ENCODE measurements around the gene PDIK1L. TPM values are rescaled to one million over a fixed set of nuclear protein-coding genes. Genes with fewer than 3 reads are reported as not detected.
A peak's percentile ranks its signal among the peaks of the same experiment; 100 is the strongest.
"Not testable (repeated sequence)": the region's sequence is repeated elsewhere in the genome, so short reads cannot be mapped to it uniquely, and the experiment has no call there.

PDIK1L gene
- total RNA-seq, 1 donor from 2014 or later, result 22.8 TPM

DNA sequence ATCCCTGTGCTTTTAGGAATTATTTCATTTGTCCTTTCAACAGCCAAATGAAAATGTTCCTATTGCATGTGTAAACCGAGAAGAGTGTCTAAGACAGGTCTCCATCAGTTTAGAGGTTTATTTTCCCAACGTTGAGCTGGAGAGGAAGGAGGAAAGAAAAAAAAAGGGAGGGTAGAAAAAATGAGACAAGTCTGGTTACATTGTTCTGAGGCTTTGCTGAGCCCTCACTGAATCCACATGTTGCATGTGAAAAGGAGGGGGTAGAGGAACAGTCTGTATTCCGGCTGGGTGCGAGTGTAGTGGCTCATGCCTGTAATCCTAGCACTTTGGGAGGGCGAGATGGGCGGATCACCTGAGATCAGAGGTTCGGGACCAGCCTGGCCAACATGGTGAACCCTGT lies 19.2 kb upstream of the PDIK1L start:
- Mint-ChIP-seq H3K4me1 (peaks cover 41% of the 10 kb centered on the region), H3K27ac (ENCODE audit: unreplicated experiment) (no peak overlapping the region), H3K27me3 (ENCODE audit: low read depth) (no peaks in the 10 kb centered on the region), H3K36me3 (ENCODE audit: low read depth) (no peaks in the 10 kb centered on the region), H3K9me3 (peaks cover 3% of the 10 kb centered on the region), H3K4me3 (no peak overlapping the region)
- DNase-seq (ENCODE audit: low read depth, low spot score), result no peak
- TF ChIP-seq, protein P1, sequence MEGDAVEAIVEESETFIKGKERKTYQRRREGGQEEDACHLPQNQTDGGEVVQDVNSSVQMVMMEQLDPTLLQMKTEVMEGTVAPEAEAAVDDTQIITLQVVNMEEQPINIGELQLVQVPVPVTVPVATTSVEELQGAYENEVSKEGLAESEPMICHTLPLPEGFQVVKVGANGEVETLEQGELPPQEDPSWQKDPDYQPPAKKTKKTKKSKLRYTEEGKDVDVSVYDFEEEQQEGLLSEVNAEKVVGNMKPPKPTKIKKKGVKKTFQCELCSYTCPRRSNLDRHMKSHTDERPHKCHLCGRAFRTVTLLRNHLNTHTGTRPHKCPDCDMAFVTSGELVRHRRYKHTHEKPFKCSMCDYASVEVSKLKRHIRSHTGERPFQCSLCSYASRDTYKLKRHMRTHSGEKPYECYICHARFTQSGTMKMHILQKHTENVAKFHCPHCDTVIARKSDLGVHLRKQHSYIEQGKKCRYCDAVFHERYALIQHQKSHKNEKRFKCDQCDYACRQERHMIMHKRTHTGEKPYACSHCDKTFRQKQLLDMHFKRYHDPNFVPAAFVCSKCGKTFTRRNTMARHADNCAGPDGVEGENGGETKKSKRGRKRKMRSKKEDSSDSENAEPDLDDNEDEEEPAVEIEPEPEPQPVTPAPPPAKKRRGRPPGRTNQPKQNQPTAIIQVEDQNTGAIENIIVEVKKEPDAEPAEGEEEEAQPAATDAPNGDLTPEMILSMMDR (conservative IDR thresholded peaks at IDR 0.05), result no peak

- not testable (repeated sequence) for H3K27ac Mint-ChIP-seq (ENCODE audit: unreplicated experiment); DNase-seq (ENCODE audit: low read depth, low spot score); H3K4me3 Mint-ChIP-seq; H3K27me3 Mint-ChIP-seq (ENCODE audit: low read depth); H3K36me3 Mint-ChIP-seq (ENCODE audit: low read depth); H3K9me3 Mint-ChIP-seq
- peaks cover 41% of the 10 kb centered on the region for H3K4me1 Mint-ChIP-seq
Observed at GRCh38 chr1:26093569-26093968, 18.1 kb upstream of the PDIK1L start.

- no peak overlapping the region for H3K27ac Mint-ChIP-seq (ENCODE audit: unreplicated experiment)
- H3K4me1 Mint-ChIP-seq, result peaks cover 41% of the 10 kb centered on the region
- TF ChIP-seq, protein P1 (conservative IDR thresholded peaks at IDR 0.05), result no peak
- H3K9me3 Mint-ChIP-seq, result peaks cover 3% of the 10 kb centered on the region
- H3K36me3 Mint-ChIP-seq (ENCODE audit: low read depth), result no peaks in the 10 kb centered on the region
- H3K4me3 Mint-ChIP-seq, result no peak overlapping the region
- no peak for DNase-seq (ENCODE audit: low read depth, low spot score)
- H3K27me3 Mint-ChIP-seq (ENCODE audit: low read depth), result no peaks in the 10 kb centered on the region
Observed at GRCh38 chr1:26094076-26094669, 17.5 kb upstream of the PDIK1L start.

GRCh38 chr1:26094677-26095383 lies 16.8 kb upstream of the PDIK1L start:
- Mint-ChIP-seq H3K27me3 (ENCODE audit: low read depth) (no peaks in the 10 kb centered on the region), H3K9me3 (peaks cover 3% of the 10 kb centered on the region), H3K27ac (ENCODE audit: unreplicated experiment) (peak overlapping the region; percentile 35), H3K4me1 (peaks cover 41% of the 10 kb centered on the region), H3K4me3 (no peak overlapping the region), H3K36me3 (ENCODE audit: low read depth) (no peaks in the 10 kb centered on the region)
- TF ChIP-seq, protein P1 (conservative IDR thresholded peaks at IDR 0.05), result peak; percentile 25
- peak; percentile 33 for DNase-seq (ENCODE audit: low read depth, low spot score)

DNA sequence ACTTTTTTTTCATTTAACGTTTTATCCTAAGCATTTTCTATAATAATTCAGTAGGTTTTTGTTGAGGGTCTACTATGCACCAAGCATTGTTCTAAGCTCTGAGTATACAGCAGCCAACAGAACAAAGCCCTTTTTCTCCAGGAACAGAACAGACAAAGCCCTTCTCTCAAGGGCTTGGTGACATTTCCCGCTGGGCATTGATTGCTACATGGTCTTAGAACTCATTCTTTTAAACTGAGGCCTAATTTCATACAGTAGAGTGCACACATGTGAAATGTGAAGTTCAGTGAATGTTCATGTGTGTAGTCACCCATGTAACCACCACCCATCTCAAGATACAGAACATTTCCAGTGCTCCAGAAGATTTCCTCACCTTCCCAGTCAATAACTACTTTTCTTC lies 15.2 kb upstream of the PDIK1L start:
- Mint-ChIP-seq H3K4me1 (peaks cover 41% of the 10 kb centered on the region), H3K4me3 (no peak overlapping the region), H3K9me3 (no peaks in the 10 kb centered on the region), H3K36me3 (ENCODE audit: low read depth) (no peaks in the 10 kb centered on the region), H3K27me3 (ENCODE audit: low read depth) (no peaks in the 10 kb centered on the region), H3K27ac (ENCODE audit: unreplicated experiment) (no peak overlapping the region)
- DNase-seq (ENCODE audit: low read depth, low spot score), result no peak
- TF ChIP-seq, protein P1 (conservative IDR thresholded peaks at IDR 0.05), result no peak

- TF ChIP-seq, protein P1 (conservative IDR thresholded peaks at IDR 0.05), result no peak
- no peaks in the 10 kb centered on the region for H3K9me3 Mint-ChIP-seq
- H3K4me3 Mint-ChIP-seq, result no peak overlapping the region
- H3K27ac Mint-ChIP-seq (ENCODE audit: unreplicated experiment), result no peak overlapping the region
- H3K27me3 Mint-ChIP-seq (ENCODE audit: low read depth), result no peaks in the 10 kb centered on the region
- DNase-seq (ENCODE audit: low read depth, low spot score), result no peak
- H3K36me3 Mint-ChIP-seq (ENCODE audit: low read depth), result no peaks in the 10 kb centered on the region
- H3K4me1 Mint-ChIP-seq, result peaks cover 40% of the 10 kb centered on the region
Observed at GRCh38 chr1:26097696-26098095, 13.9 kb upstream of the PDIK1L start.

Measured in neural crest cell (in vitro differentiated cells).